Stimulated activated CD4-positive, alpha-beta T cell treated with anti-CD3 and anti-CD28 coated beads, Interleukin-12 subunit alpha, Interleukin-12 subunit beta, amount 100 ng/mL, for 48 hours (primary cell): ENCODE results near the gene MDP1.
A peak's percentile ranks its signal among the peaks of the same experiment; 100 is the strongest.

Experiments used
- DNase-seq, 3 donors: peaks; one replicate each; pipeline ENCODE4 v3.0.0-alpha.2; 2020; ENCODE audit warnings: low read depth in 2 of 3, low spot score in 1 of 3

The MDP1 gene

DNA sequence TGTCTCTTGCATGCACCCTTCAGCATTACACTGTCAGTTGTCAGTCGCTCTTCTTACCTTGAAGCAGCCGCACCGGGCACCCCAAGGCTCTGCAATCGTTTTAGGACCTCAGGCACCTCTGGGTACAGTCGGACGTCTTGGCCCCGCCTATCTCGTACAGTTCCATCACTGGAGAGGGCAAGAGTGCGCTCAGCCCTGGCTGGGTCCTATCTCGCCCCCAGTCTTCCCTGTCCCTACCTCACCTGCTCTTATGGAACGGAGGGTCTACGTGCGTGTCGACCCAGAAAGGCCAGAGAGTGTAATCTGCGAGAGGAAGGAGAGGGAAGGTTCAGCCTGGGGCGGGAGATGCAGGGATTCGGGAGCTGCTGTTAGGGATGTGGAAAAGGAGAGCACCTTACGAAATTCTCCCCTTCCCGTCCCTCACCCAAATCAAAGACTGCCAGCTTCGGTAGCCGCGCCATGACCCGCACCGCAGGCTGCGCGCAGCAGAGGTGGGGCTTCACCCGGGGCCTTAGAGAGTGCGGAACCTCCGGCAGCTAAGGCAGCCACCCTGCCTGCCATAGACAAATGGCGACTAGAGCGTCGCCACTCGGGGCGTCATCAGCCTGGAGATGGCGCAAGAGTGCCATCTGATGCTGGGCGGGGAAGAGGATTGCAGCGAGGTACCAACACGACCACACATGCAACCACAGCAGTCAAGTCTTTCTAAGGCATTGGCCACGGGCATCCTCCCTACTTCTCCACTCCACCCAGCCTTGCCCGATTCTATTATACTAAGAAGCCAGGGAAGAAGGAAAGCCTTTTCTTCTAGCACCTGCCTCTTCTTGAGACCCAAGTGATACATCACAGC, at the start of gene MDP1:
Gene MDP1 (minus strand): TSS at position 572 of the 850 bp plus-strand sequence. CDS start 111 bp downstream, at position 461.
- DNase-seq = peak; percentile 74 to 77 (median 76)

DNA sequence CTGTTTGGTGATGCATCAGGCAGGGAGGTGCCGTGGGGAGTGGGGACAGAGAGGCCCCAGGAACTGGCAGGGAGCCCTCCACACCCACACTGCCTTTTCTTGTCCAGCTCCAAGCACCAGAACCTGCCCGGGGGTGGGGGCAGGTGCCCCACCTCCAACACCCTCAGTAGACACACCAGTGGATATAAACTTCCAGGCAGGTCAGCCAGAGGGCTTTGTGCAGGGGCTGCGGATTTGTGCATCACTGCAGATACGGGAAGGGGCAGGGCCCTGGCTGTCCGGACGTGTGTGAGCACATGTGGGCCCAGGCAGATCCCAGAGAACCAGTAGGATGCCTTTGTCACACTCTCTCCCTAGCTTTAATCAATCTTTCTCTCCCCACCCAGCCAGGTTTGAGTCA, 48.4 kb upstream of the MDP1 start:
- no peak for DNase-seq

DNA sequence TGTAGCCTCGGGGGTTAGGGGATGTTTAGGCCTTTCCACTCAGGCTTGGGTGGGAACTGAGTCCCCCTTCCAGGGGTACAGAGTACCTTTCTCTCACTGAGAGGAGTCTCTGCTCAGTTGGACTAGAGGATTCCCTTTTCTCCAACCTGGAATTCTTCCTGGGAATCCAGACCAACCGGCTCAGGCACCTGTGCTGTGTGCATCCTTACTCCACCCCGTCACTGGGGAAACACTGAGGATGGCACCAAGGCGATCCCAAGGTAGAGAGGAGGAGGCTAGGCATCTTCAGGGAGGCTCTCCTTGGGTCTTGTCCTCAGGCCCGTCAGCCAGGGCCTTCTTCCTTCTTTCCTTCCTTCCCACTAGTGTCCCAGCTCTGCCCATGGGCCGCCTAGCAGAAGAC, 48.0 kb upstream of the MDP1 start:
- DNase-seq = no peak

DNA sequence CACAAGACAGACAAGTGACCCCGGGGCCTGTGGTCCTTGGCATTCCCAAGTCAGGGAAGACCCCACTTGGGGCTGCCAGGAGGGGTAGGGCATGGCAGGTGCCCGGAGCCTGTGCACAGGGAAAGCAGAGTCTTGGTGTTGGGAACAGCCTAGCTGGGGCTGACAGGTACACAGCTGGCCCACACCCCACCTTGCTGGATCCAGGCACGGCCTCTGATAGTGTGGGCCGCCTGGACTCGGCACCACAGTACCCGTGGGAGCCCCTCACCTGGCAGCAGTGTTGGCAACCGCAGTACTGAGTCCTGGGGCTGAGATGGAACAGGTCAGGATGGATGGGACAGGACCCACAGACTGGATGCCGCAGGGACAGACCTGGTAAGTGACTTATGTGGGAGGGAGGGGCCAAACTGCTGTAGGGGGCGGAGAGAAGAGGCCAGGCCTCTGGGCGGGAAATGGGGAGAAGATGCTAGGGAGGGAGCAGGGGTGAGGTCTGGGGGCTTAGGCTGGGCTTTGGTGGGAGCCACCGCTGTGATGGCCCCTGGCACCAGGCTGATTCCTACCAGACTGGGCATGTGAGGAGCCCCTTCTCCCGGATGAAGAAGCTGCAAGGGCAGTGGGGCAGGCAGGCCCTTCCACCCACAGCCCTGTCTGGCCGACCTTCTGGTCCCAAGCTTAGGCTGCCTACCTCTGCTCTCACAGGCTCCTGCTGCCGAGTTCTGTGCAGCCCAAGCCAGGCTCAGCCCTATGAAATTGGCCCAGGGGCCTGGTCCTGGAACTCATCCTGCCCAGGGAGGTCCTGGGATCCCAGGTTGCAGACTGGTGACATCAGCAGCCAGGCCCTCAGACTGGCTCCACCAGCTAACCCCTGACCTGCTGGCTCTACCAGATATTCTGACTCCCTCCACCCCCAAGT, 47.2 kb upstream of the MDP1 start, which contains the start of gene TGM1:
Gene TGM1 (minus strand): TSS at position 357 of the 913 bp plus-strand sequence. CDS start 825 bp downstream, outside the sequence.
- DNase-seq = no peak

DNA sequence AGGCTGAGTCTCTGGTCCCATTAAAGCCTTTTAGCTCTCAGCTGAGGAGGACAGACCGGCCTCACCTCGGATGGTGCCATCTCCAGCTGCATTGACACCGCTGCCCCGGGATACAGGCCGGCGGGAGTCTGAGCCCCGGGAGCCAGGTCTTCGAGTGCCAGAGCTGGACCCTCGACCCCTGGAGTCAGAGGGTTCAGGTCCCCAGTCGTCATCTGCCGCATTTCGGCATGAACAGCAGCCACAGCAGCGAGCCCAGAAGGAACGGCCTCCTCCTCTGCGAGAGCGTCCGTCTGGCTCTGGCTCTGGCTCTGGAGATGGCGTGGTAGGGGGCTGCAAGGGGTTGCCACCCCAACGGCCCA, 46.1 kb upstream of the MDP1 start:
- DNase-seq = no peak

DNA sequence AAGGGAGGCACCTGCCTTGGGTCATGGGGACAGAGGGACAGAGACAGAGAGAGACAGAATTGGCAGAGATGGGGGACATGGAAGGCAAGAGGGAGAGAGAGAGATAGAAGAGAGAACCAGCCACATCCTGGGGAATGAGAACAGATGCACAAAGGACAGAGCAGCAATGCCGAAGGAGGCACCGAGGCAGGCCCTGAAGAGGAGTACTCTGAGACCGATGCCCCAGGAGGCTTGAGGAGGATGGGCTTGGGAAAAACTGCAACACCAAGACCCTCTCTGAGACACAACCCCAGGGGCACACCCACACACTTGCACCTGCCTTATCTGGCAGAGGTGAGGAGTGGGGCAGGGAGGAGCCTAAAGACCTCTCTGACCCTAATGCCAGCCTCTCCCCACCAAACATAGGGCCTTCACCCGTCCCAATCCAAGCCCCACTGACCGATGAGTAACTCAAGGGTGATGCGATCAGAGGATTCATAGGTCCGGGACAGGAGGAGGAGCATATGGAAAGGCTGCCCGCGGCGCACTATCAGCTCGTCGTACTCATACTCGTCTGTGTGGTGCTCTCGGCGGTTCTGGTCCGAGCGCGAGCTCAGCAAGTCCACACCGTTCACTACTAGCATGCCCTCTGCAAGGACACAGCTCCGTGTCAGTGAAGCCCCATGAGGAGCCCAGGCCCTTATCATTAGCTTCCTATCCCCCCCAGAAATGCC, 45.5 kb upstream of the MDP1 start:
- DNase-seq = no peak

DNA sequence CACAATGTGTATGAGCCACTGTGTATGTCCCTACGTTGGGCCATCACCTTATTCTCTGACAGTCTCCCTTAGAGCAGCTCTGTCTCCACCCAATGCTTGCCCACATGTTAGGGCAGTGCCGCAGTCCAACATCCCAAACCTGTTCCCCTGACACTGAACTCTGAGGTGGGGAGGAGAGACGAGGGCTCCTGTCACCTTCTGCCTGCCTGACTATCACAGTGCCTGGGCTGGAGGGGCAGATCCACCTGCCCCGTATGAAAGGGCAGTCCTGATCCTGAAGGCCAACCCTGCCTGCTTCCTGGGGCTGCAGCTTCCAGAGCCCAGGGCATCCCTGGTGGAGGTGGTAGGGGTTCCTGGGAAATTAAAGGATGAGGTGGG, 44.9 kb upstream of the MDP1 start:
- DNase-seq = no peak

DNA sequence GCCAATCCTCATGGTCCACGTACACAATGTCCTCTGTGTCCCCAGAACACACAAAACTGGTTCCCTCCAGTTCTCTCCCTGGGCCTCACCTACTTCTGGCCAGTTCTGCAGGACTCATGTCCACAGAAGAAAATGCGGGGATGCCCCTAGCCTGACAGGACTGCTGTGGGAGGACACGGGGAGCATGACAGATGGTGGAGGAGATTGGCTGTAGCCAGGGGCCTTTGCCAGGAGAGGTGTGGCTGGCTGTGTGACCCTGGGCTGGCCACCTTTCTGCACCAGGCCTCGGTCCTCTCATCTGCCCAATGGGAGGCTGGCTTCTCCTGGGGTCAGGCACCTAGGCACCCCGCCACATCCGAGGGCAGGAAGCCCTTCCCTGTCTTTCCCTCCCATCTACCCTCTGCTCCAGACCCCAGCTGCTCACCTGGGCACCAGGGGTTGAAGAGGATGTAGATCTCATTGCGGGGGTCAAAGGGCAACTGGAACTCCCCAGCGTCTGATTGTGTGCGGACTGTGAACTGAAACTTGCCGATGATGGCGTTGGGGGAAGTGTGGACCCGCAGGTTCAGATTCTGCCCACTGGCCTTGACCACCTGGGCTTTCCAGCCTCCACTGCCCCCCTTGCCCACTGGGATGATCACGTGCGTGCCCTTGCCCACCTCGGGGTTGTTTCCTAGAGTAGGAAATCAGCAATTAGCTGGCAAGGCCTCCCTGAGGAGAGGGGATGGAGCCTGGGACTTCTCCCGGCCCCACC, 44.3 kb upstream of the MDP1 start:
- no peak for DNase-seq

DNA sequence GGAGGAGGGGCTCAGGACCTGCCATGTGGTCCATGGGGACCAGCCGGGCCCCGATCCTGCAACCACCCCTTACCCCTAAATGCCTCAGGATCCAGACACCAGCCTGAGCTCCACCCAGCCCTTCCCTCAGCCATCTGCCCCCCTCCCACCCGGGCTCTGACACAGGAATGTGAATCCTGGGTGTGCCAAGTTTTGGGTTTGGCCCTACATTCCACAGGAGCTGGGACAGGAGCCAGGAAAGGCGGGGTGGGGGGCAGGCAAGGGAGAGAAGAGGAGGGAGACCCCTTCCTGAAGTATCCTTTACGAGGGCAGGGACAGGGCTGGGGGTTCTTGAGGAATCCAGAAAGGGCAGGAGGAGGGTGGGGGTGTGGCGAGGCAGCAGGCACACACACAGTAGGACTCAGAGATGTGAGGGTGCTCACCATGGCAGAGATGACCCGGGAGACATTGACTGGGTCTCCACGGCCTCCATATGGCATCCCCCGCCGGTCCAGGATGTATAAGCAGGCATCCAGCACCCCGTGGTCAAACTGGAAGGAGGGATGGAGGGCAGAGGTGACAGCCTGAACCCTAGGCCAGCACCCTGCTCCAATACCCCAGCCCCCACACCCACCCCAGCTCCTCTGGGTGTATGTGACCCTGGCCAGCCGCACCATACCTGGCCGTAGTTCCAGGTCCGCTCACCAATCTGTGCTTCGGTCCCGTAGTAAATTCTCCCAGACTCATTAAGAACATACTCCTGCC, 43.6 kb upstream of the MDP1 start:
- no peak for DNase-seq

DNA sequence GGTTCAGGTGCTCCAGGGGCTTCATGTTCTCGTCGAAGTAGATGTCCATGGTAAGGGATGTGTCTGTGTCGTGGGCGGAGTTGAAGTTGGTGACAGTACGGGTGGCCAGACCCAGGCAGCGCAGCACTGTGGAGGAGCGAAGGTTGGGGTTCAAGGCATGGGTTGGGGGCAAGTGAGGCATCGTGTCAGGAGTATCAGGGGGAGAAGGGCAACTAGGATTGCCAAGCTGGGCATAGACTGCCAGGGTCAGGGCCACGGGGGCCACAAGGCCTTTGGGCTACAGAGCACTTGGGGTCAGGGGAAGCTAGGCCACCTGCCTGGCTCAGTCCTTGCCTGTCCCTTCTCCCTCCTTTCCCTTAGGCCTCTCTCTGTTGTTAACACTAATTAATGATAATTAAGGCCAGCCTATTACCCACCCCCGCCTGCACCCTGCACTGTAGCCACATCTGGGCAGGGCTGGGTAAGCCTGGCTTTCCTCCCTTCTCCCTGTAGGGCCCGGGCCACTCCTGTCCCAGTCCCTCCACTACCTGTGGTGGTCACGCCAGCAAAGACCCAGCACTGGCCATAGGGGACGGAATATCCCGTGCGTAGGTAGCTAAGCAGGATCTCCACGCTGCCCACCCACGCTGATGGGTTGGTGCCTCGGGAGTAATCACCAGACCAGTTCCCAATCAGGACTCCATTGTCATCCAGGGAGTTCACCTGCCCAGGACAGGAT, 42.8 kb upstream of the MDP1 start:
- no peak for DNase-seq

DNA sequence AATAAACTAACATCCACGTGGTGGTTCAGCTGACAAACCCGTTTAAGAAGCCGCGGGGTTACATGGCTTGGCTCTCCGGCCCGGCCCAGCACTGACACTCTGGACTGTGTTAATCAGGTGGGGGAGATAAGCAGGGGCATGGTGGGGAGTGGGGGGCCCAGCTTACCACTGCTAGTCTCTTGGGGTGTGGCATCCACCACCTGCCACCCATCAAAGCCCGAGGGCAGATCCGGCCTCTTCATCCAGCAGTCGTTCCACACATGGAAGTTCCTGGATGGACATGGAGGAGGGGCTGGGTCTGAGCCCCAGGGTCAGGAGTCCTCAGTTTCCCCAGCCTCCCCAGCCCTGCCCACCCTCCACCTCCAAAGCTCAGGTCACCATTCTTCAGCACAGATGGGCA, 42.3 kb upstream of the MDP1 start:
- DNase-seq = no peak

DNA sequence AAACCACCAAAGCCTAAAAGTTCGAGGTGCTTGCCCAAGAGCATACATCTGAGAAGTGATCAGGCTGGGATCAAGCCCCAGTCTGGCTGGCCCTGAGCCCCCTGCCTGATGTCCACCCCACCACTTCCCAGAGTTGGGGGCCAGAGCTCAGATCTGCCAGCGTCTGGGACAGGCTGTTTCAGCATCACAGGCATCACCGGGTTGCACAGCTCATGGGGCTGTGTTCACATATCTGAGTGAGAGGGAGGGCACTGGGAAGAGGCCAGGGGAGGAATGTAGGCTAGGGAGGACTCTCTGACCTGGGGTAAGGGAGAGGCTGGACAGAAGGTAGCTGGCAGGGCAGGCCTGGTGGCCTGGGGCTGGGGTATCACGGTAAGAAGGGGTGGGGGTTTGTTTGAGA, 41.1 kb upstream of the MDP1 start:
- DNase-seq = no peak

DNA sequence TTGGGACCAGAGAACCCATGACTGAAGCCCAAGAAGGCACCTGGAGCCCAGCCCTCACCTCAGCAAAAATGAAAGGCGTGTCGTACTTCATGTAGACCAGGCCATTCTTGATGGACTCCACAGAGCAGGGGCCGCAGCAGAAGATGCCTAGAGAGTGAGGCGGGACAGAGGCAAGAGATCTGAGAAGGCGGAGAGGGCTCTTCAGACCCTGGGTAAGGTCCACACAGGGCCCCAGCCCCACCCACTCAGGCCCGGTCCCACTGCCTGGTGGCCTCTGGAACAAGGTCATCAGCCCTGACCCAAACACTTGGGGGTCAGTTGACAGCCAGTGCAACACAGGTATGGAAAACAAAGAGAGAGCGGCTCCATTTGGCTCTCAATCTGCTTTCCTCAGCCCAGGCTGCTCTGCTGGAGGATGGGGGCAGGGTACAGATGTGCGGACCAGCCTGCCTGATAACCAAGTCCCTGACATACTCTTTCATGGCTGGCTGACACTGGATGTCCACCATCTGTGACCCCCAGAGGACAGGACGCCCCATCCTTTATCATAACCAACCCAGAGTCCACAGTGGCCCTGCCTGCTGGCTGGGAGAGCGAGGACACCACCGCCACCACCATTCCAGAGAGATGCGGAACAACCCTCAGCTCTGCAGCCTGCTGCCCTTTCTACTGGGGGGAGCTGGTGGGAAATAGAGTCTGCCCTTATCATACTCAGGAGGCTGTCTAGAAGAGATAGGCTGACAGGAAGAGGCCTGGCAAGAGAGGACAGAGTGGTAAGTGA, 40.3 kb upstream of the MDP1 start:
- no peak for DNase-seq

DNA sequence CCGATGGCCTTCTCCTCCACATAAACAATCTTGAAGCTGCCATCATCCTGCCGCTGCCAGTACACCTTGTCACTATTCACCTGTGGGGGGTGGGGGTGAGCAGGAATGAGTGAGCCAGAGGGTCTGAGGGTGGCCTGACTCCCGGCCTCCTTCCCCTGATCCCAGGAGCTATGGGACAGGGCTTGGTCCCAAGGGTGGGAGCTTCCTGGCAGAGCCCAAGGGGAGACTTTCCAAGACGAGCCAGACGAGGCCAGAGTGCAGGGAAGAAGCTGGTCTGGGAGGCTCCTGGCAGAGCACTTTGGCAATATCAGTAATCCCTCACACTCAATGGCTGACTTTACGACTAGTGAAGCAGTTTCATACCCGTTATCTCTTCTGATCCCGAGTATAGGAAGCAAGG, 39.6 kb upstream of the MDP1 start:
- DNase-seq = no peak

DNA sequence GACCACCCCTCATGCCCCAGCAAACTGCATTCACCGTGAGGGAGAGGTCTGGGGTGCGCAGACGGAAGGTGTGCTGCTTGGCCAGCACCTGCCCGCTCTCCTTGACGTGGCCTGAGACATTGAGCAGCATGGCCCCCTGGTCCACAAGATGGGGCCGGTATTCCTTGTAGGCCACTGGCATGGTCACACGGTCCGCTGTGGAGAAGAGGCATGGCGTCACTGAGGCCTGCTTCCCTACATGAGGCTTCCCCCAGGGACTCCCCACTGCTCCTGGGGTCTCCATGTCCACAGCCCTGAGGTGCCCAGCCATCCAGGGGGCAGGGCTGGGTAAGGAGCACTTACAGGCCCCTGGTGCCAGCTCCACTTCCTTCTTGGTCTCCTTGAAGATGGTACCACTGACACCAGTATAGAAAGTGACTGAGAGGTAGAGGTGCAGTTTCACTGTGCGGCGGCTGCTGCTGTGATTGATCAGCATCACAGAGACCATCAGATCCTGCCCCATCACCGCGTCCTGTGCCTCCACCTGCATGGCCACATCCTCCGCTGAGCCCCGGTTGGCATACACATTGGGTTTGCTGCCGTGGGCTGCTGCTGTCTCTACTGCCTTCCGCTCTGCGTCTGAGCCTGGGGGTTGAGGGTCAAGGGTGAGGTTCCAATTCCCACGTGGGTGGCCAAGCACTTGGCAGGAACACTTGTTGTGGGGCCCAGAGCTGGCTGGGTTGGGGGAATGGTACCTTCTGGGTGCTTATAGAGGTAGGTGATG, 38.9 kb upstream of the MDP1 start:
- no peak for DNase-seq

DNA sequence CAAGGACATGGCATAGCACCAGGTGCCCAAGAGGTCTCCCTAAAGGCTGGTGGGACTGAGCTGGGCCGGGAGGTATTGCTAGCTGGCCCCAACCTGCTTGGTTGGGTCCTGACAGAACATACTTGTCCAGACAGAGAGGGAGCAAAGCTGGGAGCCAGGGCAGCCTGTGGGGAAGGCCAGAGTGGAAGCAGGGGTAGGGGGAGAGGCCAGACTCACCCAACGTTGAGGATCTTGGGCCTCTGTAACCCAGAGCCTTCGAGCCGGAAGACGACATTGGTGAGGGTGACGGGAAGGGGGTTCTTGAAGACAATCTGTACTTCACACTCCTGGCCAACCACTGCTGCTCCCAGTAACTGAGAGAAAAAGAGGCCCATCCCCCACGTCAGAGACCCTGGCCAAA, 38.1 kb upstream of the MDP1 start:
- DNase-seq = no peak

DNA sequence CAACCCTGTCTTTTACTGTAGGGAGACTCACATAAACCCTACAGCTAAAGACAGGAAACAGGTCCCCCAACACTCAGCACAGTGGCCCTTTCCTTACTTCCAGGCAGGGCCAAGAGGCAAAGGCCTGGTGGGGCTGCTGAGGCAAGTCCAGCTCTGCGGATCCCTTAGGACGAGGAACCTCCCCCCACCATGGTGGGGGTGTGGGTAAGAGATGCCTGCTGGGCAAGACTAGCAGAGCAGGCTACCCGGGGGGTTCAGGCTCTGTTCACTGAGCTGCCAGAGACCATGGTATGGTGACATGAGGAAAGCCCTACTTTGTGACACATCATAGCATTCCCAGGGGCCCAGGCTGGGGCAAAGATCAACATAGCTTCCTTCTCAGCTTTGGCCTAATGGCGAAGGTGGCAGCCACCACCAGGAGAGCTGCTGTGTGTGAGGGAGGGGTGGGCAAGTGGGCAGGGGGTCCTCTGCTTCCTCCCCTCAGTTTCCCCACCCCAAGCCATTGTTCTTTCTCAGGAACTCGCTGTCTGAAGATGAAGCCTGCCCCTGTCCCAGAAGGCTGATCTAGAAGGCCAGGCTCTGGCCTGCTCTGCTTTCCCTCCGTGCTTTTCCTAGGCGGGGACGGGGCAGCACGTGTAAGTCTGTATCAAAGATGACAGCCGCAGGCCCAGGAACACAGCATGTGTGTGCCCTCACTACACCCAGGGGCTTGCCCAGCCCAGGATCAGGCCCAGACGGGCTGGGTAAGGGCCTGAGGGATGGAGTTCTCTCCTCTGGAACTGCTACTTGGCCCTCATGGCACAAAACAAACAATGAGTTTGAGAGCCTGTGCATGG, 36.6 kb upstream of the MDP1 start:
- no peak for DNase-seq
